Measurements from ENCODE around the gene PCDH10.

- TF ChIP-seq CTCF (conservative IDR thresholded peaks at IDR 0.05 in 1 of 2, IDR thresholded peaks at IDR 0.05 in 1 of 2; ENCODE audit: extremely low read depth in 1 of 2, insufficient read depth in 1 of 2, low read depth in 1 of 2, low read length in 2 of 2): no peak
- TF ChIP-seq EZH2 (IDR thresholded peaks at IDR 0.05; ENCODE audit: borderline replicate concordance, low read length): no peak
These were observed 84.8 kb downstream of the PCDH10 start for GRCh38 chr4:133233922-133234321.
